ENCODE measurements around the gene TMEM181.

The TMEM181 gene

GRCh38 chr6:158568549-158568948 is 8.7 kb downstream of the TMEM181 start:
- no peaks in the 10 kb centered on the region for H3K9me3 ChIP-seq (ENCODE audit: control insufficient read depth in 5 of 5, low read length in 5 of 5)

GRCh38 chr6:158569036-158569435 is 9.1 kb downstream of the TMEM181 start:
- H3K27ac ChIP-seq (ENCODE audit: low read depth, low read length) = no peak overlapping the region
- no peak overlapping the region for H3K4me3 ChIP-seq (ENCODE audit: low read depth in 1 of 5, low read length in 5 of 5)
- H3K4me1 ChIP-seq (ENCODE audit: control insufficient read depth in 5 of 5, insufficient read depth in 5 of 5, low read length in 5 of 5) = peaks cover 0 to 4% (median 0%) of the 10 kb centered on the region in 5 donors
- H3K9me3 ChIP-seq (ENCODE audit: control insufficient read depth in 5 of 5, low read length in 5 of 5) = no peaks in the 10 kb centered on the region
- H3K27me3 ChIP-seq (ENCODE audit: control insufficient read depth in 5 of 5, insufficient read depth in 4 of 5, low read length in 5 of 5) = no peaks in the 10 kb centered on the region
- peaks cover 0 to 9% (median 3%) of the 10 kb centered on the region in 5 donors for H3K36me3 ChIP-seq (ENCODE audit: control insufficient read depth in 5 of 5, insufficient read depth in 5 of 5, low read length in 5 of 5)
- H3K9ac ChIP-seq (ENCODE audit: low read length in 5 of 5) = no peak overlapping the region

More at GRCh38 chr6:158568549-158568948, 8.7 kb downstream of the TMEM181 start:
- H3K36me3 ChIP-seq (ENCODE audit: control insufficient read depth in 5 of 5, insufficient read depth in 5 of 5, low read length in 5 of 5) = peaks cover 0 to 6% (median 3%) of the 10 kb centered on the region in 5 donors
- H3K27ac ChIP-seq (ENCODE audit: low read depth, low read length) = no peak overlapping the region
- peaks cover 0 to 4% (median 0%) of the 10 kb centered on the region in 5 donors for H3K4me1 ChIP-seq (ENCODE audit: control insufficient read depth in 5 of 5, insufficient read depth in 5 of 5, low read length in 5 of 5)
- H3K4me3 ChIP-seq (ENCODE audit: low read depth in 1 of 5, low read length in 5 of 5) = no peak overlapping the region
- H3K27me3 ChIP-seq (ENCODE audit: control insufficient read depth in 5 of 5, insufficient read depth in 4 of 5, low read length in 5 of 5) = no peaks in the 10 kb centered on the region
- no peak overlapping the region for H3K9ac ChIP-seq (ENCODE audit: low read length in 5 of 5)

GRCh38 chr6:158570681-158570962 is 10.7 kb downstream of the TMEM181 start:
- H3K9me3 ChIP-seq (ENCODE audit: control insufficient read depth in 5 of 5, low read length in 5 of 5) = no peaks in the 10 kb centered on the region
- H3K36me3 ChIP-seq (ENCODE audit: control insufficient read depth in 5 of 5, insufficient read depth in 5 of 5, low read length in 5 of 5) = peaks cover 0 to 9% (median 3%) of the 10 kb centered on the region in 5 donors
- peaks cover 0 to 7% (median 2%) of the 10 kb centered on the region in 5 donors for H3K4me1 ChIP-seq (ENCODE audit: control insufficient read depth in 5 of 5, insufficient read depth in 5 of 5, low read length in 5 of 5)
- no peak overlapping the region for H3K27ac ChIP-seq (ENCODE audit: low read depth, low read length)
- no peak overlapping the region for H3K9ac ChIP-seq (ENCODE audit: low read length in 5 of 5)
- H3K27me3 ChIP-seq (ENCODE audit: control insufficient read depth in 5 of 5, insufficient read depth in 4 of 5, low read length in 5 of 5) = no peaks in the 10 kb centered on the region
- no peak overlapping the region for H3K4me3 ChIP-seq (ENCODE audit: low read depth in 1 of 5, low read length in 5 of 5)

DNA sequence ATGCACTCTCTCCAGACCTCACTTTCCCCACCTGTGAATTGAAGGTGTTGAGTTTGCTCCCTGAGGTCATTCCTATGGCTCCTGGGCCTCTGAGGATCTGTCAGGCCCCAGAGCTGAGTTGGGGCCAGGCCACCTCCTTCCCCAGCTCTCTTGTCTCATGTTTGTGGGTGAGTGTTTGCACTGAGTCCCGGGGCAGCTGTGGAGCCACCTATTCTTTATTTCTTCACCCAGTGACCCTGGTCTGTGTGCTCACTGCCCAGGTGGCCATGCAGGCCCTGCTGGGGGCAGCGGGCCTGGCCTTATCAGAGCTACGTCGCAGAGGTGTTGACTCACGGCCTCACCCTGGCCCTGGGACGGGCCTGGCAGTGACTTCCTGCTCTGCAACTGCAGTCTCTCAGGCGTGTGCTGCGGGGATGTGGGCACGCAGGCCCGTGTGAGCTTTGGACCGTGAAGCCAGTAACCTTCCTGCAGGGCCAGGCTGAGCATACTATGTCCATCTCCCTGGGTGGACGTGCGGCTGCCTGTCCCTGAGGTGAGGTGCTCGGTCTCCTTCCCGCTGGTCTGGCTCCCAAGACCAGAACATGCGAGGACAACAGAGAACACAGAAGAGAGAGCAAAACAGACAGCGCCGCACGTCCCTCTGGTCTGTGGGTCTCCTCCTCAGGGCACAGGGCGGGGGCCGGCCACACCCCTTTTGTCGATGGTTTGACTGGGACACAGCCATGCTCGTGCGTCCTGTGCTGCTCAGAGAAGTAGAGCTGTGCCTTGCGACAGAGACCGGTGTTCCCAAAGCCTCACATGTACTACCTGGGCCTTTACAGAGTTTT is 12.1 kb downstream of the TMEM181 start:
- H3K27me3 ChIP-seq (ENCODE audit: control insufficient read depth in 5 of 5, insufficient read depth in 4 of 5, low read length in 5 of 5) = no peaks in the 10 kb centered on the region
- peaks cover 0 to 9% (median 3%) of the 10 kb centered on the region in 5 donors for H3K36me3 ChIP-seq (ENCODE audit: control insufficient read depth in 5 of 5, insufficient read depth in 5 of 5, low read length in 5 of 5)
- no peaks in the 10 kb centered on the region for H3K9me3 ChIP-seq (ENCODE audit: control insufficient read depth in 5 of 5, low read length in 5 of 5)
- H3K9ac ChIP-seq (ENCODE audit: low read length in 5 of 5) = no peak overlapping the region
- peaks cover 0 to 7% (median 2%) of the 10 kb centered on the region in 5 donors for H3K4me1 ChIP-seq (ENCODE audit: control insufficient read depth in 5 of 5, insufficient read depth in 5 of 5, low read length in 5 of 5)
- H3K4me3 ChIP-seq (ENCODE audit: low read depth in 1 of 5, low read length in 5 of 5) = no peak overlapping the region
- H3K27ac ChIP-seq (ENCODE audit: low read depth, low read length) = no peak overlapping the region

GRCh38 chr6:158572653-158573541 is 13.0 kb downstream of the TMEM181 start:
- H3K36me3 ChIP-seq (ENCODE audit: control insufficient read depth in 5 of 5, insufficient read depth in 5 of 5, low read length in 5 of 5) = peaks cover 0 to 9% (median 3%) of the 10 kb centered on the region in 5 donors
- H3K4me3 ChIP-seq (ENCODE audit: low read depth in 1 of 5, low read length in 5 of 5) = no peak overlapping the region
- H3K9ac ChIP-seq (ENCODE audit: low read length in 5 of 5) = no peak overlapping the region
- no peaks in the 10 kb centered on the region for H3K27me3 ChIP-seq (ENCODE audit: control insufficient read depth in 5 of 5, insufficient read depth in 4 of 5, low read length in 5 of 5)
- H3K9me3 ChIP-seq (ENCODE audit: control insufficient read depth in 5 of 5, low read length in 5 of 5) = no peaks in the 10 kb centered on the region
- no peak overlapping the region for H3K27ac ChIP-seq (ENCODE audit: low read depth, low read length)
- H3K4me1 ChIP-seq (ENCODE audit: control insufficient read depth in 5 of 5, insufficient read depth in 5 of 5, low read length in 5 of 5) = peaks cover 0 to 5% (median 2%) of the 10 kb centered on the region in 5 donors

DNA sequence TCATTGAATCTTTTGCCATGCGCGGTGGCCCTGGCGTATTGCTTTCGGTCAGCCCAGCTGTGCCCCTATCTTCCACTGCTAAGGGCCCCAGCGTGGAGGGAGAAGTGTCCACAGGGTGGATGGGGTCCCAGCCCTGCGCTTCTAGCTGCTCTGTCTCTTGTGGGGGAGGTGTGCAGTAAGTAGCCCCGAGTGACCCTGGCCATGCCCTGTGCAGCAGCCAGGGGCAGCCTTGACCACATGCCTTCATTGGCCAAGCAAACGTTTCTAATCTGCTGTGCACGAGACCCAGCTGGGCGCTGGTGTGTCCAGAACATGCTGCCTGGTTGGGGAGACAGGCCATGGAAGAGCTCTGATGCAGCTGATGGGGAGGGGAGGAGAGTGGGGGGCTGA is 13.6 kb downstream of the TMEM181 start:
- Histone ChIP-seq H3K4me1 (ENCODE audit: control insufficient read depth in 5 of 5, insufficient read depth in 5 of 5, low read length in 5 of 5) (peaks cover 0 to 5% (median 2%) of the 10 kb centered on the region in 5 donors), H3K36me3 (ENCODE audit: control insufficient read depth in 5 of 5, insufficient read depth in 5 of 5, low read length in 5 of 5) (peaks cover 0 to 9% (median 3%) of the 10 kb centered on the region in 5 donors), H3K27ac (ENCODE audit: low read depth, low read length) (no peak overlapping the region), H3K27me3 (ENCODE audit: control insufficient read depth in 5 of 5, insufficient read depth in 4 of 5, low read length in 5 of 5) (no peaks in the 10 kb centered on the region), H3K4me3 (ENCODE audit: low read depth in 1 of 5, low read length in 5 of 5) (no peak overlapping the region), H3K9me3 (ENCODE audit: control insufficient read depth in 5 of 5, low read length in 5 of 5) (no peaks in the 10 kb centered on the region), H3K9ac (ENCODE audit: low read length in 5 of 5) (no peak overlapping the region)

- Histone ChIP-seq H3K9me3 (ENCODE audit: control insufficient read depth in 5 of 5, low read length in 5 of 5) (no peaks in the 10 kb centered on the region), H3K27me3 (ENCODE audit: control insufficient read depth in 5 of 5, insufficient read depth in 4 of 5, low read length in 5 of 5) (no peaks in the 10 kb centered on the region), H3K4me3 (ENCODE audit: low read depth in 1 of 5, low read length in 5 of 5) (no peak overlapping the region), H3K36me3 (ENCODE audit: control insufficient read depth in 5 of 5, insufficient read depth in 5 of 5, low read length in 5 of 5) (peaks cover 0 to 9% (median 3%) of the 10 kb centered on the region in 5 donors), H3K9ac (ENCODE audit: low read length in 5 of 5) (no peak overlapping the region), H3K4me1 (ENCODE audit: control insufficient read depth in 5 of 5, insufficient read depth in 5 of 5, low read length in 5 of 5) (peaks cover 0 to 5% (median under 1%) of the 10 kb centered on the region in 5 donors), H3K27ac (ENCODE audit: low read depth, low read length) (no peak overlapping the region)
These were observed 14.9 kb downstream of the TMEM181 start for GRCh38 chr6:158574800-158575199.

DNA sequence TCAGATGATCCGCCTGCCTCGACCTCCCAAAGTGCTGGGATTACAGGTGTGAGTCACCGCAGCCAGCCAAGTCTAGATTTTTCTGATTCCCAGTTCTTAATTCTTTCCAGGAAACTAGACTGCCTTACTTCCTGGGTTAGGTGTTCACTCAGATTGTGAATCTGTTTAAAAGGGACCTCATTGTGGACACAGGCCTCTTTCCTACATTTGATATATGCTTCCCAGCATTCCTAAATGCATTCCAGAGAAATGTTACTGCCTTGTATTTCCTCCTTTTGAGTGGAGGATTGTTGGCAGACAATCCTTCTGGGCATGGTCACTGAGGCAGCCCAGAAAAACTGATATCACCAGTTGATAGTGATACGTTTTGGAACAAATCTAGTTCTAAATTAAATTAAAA is 15.7 kb downstream of the TMEM181 start:
- no peak overlapping the region for H3K9ac ChIP-seq (ENCODE audit: low read length in 5 of 5)
- H3K4me3 ChIP-seq (ENCODE audit: low read depth in 1 of 5, low read length in 5 of 5) = no peak overlapping the region
- no peak overlapping the region for H3K27ac ChIP-seq (ENCODE audit: low read depth, low read length)
- H3K9me3 ChIP-seq (ENCODE audit: control insufficient read depth in 5 of 5, low read length in 5 of 5) = no peaks in the 10 kb centered on the region
- no peaks in the 10 kb centered on the region for H3K27me3 ChIP-seq (ENCODE audit: control insufficient read depth in 5 of 5, insufficient read depth in 4 of 5, low read length in 5 of 5)
- peaks cover 0 to 9% (median under 1%) of the 10 kb centered on the region in 5 donors for H3K36me3 ChIP-seq (ENCODE audit: control insufficient read depth in 5 of 5, insufficient read depth in 5 of 5, low read length in 5 of 5)
- peaks cover 0 to 5% (median 0%) of the 10 kb centered on the region in 5 donors for H3K4me1 ChIP-seq (ENCODE audit: control insufficient read depth in 5 of 5, insufficient read depth in 5 of 5, low read length in 5 of 5)

DNA sequence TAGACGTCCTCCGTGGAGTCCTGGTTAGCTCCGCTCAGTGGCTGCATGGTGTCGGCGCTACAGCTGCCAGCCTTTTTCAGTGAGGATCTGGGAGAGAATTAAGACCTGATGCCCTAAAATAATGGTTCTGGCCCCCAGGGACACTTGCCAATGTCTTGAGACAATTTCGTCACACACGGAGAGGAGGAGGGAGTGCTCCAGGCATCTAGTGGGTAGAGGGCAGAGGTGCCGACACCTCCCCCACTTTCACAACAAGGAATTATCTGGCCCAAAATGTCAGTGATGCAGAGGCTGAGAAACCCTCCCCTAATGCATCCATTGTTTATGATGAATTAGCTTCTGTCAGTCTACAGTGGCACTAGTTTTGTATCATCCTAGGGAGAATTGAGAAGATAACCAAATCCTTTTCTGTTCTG is 24.4 kb downstream of the TMEM181 start:
- Histone ChIP-seq H3K9ac (ENCODE audit: low read length in 5 of 5) (no peak overlapping the region), H3K27me3 (ENCODE audit: control insufficient read depth in 5 of 5, insufficient read depth in 4 of 5, low read length in 5 of 5) (no peaks in the 10 kb centered on the region), H3K9me3 (ENCODE audit: control insufficient read depth in 5 of 5, low read length in 5 of 5) (no peaks in the 10 kb centered on the region), H3K4me1 (ENCODE audit: control insufficient read depth in 5 of 5, insufficient read depth in 5 of 5, low read length in 5 of 5) (peaks cover 0 to 19% (median 9%) of the 10 kb centered on the region in 5 donors), H3K4me3 (ENCODE audit: low read depth in 1 of 5, low read length in 5 of 5) (no peak overlapping the region), H3K27ac (ENCODE audit: low read depth, low read length) (no peak overlapping the region), H3K36me3 (ENCODE audit: control insufficient read depth in 5 of 5, insufficient read depth in 5 of 5, low read length in 5 of 5) (peaks cover 0 to 53% (median 37%) of the 10 kb centered on the region in 5 donors)

GRCh38 chr6:158586652-158587051 is 26.8 kb downstream of the TMEM181 start:
- no peak overlapping the region for H3K27ac ChIP-seq (ENCODE audit: low read depth, low read length)
- H3K27me3 ChIP-seq (ENCODE audit: control insufficient read depth in 5 of 5, insufficient read depth in 4 of 5, low read length in 5 of 5) = no peaks in the 10 kb centered on the region
- peaks cover 0 to 25% (median 11%) of the 10 kb centered on the region in 5 donors for H3K4me1 ChIP-seq (ENCODE audit: control insufficient read depth in 5 of 5, insufficient read depth in 5 of 5, low read length in 5 of 5)
- H3K36me3 ChIP-seq (ENCODE audit: control insufficient read depth in 5 of 5, insufficient read depth in 5 of 5, low read length in 5 of 5) = peaks cover 2 to 75% (median 55%) of the 10 kb centered on the region in 5 donors
- H3K9ac ChIP-seq (ENCODE audit: low read length in 5 of 5) = no peak overlapping the region
- H3K9me3 ChIP-seq (ENCODE audit: control insufficient read depth in 5 of 5, low read length in 5 of 5) = no peaks in the 10 kb centered on the region
- no peak overlapping the region for H3K4me3 ChIP-seq (ENCODE audit: low read depth in 1 of 5, low read length in 5 of 5)
